GM21619 (cell line): ENCODE results near the gene DDAH2.

ENCODE experiments used
- ATAC-seq: cut with Tn5 transposase; IDR thresholded peaks from one replicate; pipeline ENCODE4 v1.9.1; 2021; ENCODE audit not compliant: unreplicated experiment

The DDAH2 gene

DNA sequence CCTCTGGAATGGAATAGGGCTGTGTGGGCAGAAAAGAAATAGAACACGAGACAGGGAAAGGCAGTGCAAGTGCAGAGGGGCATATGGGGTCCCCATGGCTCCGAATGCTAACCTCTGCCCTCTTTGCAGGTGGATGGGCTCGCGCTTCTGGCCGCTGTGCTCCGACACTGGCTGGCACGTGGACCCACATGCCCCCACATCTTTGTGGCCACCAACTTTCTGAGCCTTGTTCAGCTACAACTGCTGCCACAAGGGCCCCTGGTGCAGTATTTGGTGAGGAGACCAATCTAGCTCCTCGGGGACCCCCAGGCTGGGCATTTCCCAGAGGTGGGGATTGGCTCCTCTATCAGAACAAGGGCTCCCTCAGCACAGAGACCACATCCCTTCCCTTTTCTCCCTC, 32.2 kb upstream of the DDAH2 start:
- ATAC-seq = no peak

DNA sequence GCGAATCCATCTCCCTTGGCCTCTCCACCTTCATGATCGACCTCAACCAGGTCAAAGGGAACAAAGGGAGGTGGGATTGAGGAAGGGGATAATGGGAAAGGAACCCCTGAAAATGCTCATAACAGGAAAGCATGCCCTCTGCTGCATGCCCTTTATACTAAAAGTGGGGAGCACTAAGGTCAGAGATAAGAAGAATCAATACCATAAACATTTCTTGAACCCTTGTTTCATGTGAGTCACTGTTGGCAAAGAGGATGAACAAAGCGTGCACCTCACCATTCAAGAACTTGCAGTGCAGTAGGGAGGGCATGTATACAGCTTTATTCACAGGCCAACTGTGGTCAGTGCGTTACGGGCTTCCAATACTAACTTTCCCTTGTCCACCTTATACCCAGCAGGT, 31.7 kb upstream of the DDAH2 start:
- ATAC-seq = no peak

DNA sequence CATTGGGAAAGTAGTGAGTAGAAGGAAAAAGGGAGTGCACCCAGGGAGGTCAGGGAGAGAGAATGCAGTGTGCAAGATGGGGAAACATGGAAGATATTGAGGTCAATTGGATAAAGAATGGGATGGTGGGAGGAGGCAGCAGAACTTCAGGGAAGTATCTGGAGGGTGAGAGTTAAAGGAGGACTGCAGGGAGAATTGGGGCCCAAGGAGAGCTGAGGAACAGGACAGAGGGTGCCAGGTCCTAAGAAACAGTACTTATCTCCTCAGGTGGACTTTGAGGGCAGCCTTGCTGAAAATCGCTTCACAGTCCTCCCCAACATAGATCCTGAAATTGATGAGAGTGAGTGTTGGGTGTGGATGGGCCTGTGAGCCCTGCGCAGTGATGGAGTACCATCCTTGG, 29.2 kb upstream of the DDAH2 start:
- ATAC-seq = no peak

DNA sequence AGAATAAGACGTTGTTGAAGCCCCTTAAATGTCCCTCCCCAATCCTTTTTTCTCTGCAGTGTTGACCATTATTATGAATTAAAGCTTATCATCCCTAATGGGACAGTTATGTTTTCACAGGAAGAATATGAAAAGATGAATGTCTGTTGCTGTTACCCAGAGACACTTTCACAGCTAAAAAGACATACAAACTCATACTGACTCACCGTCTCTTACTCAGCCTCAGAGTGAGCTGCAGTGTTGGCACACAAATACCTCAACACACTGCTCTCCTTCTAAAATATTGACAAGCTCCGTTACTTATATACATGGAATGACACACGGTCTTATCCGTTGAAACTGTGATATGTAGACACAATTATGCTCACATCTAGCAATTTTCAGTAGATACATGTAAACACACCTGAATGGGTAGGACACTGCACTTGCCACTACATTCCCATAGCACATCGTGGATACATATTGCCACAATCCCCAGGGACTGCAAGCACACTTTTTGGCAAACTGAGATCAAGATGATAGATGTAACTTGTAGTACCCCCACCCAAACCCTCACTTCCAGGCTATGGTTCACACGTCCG, 23.7 kb upstream of the DDAH2 start:
- ATAC-seq = no peak

DNA sequence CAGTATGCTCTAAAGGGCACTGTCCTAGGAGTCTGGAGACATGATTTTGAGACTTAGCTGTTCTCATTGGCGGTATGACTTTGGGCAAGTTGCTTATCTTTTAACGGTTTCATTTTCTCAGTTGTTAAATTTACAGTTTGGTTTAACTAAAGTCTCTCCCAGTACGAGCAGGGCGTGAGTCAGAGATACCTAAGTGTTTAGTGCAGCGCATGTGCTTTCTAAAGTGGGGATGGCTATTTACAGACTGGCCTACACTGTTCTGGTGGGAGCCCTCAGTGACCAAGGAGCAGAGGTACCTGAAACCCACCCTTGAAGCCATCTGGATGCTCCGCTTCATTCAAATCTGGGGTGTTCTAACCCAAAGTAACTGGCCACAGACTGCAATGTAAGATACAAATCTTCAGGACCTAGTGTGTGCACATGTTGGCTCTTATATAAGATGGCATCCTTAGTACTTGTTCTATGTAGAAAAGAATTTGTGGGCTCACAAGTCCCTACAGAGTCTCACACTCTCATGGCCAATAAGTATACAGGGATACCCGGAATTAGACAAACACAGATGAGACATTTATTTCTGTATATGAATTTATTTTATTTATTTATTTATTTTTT, 21.4 kb upstream of the DDAH2 start:
- ATAC-seq = no peak

DNA sequence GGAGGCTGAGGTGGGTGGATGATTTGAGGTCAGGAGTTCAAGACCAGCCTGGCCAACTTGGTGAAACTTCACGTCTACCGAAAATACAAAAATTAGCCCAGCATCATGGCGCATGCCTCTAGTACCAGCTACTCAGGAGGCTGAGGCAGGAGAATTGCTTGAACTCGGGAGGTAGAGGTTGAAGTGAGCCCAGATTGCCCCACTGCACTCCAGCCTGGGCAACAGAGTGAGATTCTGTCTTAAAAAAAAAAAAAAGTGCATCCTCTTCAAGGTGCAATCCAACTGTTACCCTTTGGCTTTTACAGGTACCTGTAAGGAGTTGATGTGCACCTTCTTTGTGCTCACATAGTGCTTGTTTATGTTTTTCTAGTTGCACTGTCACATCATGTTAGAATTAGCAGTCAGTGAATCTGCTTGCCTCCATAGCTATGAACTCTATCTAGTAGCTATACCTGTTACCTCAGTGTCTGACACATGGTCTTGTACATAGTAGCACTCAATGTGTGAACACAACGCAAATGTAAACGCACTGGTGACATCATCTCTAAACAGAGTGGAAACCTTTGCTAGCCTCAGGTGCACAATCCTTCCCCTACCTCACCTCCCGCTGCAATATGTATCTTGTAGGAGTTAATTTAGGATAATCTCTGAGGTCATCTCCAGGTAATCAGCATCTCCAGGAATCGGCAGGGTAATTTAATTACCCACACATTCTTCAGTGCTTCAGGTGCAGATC, 20.4 kb upstream of the DDAH2 start:
- no peak for ATAC-seq

DNA sequence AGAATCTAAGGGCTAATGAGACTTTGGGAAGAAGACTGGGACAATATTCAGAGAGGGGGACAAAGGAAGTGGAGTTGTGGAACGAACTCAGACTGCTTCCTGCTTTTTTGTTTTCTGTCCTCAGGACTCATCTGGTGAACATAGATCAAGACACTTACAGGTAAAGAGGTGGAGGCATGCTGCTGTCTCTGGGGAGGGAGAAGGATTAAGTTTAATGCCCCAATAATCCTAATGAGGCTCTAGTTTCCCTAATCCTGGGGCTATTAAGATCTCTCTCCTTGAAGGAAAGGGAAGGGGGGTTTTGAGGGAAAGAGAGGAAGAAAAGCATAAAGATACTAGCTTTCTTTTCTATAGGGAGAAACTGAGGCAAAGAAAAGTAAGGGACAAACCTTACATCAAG, 15.3 kb upstream of the DDAH2 start:
- ATAC-seq = no peak

DNA sequence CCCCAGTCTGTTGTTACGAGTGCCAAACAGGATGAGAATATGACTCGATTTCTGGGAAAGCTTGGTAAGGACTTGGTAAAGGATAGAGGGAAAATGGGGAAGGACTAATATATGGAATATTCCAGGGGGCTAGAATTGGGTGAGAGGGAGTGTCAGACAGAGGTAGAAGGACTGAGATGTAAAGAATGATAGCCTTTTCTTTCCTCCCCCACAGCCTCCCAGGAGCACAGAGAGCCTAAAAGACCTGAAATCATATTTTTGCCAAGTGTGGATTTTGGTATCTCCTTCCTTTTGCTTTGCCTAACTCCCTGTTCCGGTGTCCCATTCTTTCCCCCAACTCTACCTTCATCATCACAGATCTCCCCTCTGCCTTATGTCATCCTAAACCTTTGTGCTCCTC, 13.8 kb upstream of the DDAH2 start:
- ATAC-seq = no peak

DNA sequence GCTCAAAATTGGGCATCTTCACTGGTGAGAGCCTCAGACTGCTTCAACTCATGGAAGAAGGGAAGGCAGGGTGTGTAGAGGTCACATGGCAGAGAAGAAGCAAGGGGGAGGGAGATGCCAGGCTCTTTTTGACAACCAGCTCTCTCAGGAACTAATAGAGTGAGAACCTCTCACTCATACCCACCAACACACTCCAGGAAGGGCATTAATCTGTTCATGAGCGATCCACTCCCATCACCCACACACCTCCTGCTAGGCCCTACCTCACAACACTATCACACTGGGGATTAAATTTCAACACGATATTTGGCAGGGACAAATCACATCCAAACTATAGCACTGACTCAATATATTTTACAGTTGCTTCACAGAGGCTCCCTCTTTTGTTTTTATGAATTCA, 12.7 kb upstream of the DDAH2 start:
- ATAC-seq = no peak

DNA sequence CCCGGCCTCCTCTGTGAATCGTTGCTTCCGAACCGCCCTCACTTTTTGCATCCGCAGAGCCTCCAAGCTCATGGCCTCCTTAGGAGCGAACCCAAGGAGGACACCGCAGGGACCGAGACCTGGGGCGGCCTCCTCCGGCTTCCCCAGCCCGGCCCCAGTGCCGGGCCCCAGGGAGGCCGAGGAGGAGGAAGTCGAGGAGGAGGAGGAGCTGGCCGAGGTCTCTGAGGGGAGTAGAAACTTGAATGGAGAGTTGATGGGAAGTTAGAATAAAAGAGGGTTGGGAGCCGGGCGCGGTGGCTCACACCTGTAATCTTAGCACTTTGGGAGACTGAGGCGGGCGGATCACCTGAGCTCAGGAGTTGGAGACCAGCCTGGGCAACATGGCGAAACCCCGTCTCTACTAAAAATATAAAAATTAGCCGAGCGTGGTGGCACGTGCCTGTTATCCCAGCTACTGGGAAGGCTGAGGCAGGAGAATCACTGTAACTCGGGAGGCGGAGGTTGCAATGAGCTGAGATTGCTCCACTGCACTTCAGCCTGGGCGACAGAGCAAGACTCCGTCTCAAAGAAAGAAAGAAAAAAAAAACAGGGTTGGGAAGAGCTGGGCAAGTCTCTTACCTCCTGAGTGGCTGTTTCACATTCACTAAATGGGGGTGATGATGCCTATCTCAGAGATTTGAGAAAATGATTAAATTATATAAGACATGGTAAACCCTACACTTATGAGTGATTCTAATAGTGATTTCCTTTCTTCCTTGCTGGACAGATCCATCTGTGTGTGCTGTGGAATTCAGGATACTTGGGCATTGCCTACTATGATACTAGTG, 11.5 kb upstream of the DDAH2 start:
- ATAC-seq = peak; percentile 2

DNA sequence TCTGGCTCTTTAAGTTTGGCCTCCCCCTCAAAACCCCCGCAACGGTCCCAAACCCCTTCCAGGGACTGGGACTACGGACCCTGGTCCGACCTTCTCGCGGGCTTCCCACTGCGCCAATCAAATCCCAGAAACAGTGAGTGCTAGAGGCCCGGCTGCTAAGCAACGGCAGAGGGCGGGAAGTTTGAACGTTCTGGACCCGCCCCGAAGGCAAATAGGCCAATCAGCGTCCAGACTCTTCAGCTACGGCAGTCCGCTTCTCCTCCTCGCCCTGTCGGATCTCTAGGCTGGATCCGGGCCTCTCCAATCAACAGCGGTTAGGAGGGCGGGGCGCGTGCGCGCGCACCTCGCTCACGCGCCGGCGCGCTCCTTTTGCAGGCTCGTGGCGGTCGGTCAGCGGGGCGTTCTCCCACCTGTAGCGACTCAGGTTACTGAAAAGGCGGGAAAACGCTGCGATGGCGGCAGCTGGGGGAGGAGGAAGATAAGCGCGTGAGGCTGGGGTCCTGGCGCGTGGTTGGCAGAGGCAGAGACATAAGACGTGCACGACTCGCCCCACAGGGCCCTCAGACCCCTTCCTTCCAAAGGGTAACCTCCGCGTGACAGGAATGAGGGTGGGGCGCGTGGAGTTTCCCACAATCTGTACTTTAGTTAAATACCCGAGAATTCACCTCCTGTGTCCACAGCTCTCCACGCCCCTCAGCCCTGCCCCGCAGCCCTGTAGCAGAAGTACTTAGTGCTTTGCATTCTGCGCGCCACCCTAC, 10.7 kb upstream of the DDAH2 start, which contains the start of gene MSH5:
Gene MSH5 (plus strand): TSS at position 367 of the 758 bp plus-strand sequence. CDS start 462 bp downstream, outside the sequence.
- ATAC-seq = peak; percentile 56

DNA sequence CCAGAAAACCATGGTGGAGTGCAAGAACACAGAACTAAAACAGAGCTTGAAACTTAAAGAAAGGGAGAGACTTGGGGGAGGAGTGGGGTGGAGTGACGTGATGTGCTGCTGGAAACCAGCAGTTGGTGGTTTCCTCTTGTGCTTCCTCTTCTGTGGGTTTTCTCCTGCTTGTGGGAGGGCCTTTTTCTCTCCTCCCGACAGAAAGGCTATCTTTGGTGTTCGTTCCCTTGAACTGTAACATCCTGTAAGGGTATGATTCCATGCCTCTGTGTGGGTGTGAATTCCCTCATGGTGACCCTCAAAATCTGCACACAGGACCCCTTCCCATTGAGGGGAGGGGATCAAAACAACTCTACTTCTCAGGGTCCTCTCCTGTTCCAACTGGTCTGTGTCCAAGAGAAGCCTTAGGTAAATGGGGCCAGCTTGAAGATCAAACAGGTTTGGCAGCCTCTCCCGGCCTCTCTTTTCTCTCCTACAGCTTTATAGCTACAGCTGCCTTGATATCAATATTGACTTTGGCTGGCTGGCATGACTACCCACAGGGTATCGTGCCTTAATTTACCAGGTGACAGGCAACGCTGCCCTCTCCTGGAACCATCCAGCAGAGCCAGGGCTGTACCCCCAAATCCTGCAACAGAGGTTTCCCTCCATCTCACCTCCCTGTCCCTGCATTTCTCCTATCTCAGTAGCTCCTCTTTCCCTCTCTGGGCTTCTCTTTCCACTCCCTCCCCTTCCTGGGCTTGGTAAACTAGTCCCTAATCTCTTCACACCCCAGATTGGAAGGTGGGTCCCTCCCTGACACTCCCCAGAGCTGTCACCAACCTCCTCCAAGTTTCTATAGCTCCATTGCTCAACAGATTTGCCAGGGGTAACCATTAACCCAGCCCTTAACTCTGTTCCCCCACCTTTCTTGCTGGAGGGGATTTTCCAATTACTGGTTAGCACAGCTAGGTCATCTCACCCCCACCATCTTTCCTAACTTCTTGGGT, 9.2 kb upstream of the DDAH2 start:
- no peak for ATAC-seq

DNA sequence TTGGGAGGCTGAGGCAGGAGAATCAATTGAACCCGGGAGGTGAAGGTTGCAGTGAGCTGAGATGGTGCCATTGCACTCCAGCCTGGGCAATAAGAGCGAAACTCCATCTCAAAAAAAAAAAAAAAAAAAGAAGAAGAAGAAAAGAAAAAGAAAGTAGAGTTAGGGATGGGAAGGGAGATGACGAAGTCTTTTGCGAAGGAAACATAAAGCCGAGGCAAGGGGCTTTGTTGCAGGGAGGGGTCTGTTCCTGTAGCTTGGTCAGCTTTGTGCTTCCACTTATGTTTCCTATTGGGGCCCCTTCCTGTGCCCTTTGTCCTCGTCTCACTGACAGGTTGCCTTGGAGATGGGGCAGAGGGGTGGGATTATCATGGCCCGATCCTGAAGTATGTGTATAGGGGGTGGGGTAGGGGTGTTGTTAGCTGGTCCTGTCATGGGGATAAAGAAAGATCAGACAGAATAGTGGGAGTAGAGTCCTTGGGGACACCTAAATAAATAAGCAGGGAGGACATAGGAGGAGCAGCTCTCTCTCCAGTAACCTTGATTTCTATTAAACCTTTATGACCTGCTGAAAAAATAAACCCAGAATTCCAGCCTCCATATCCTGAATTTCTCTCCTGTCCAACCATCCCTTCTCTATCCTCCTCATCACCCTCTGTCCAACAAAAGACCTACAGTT, 8.4 kb upstream of the DDAH2 start:
- ATAC-seq = no peak

DNA sequence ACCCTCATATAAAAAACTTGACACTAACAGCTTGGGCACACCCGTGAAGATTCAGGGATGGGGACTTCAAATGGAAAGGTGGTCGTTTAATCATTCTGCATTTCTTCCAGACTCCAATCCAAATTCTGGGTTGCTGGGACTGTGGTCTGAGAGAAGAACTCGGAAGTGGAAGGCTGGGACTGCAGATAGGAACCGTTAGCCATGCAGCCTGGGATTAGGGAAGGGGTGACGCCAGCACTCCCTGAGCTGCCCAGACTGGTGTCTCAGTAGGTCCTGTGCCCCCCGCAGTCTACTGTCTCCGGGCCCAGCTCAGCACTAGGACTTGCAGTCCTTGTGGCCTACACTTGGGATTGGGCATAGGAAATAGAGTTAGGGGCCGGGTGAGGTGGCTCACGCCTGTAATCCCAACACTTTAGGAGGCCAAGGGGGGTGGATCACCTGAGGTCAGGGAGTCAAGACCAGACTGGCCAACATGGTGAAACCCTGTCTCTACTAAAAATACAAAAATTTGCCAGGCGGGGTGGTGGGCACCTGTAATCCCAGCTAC, 7.7 kb upstream of the DDAH2 start:
- no peak for ATAC-seq

DNA sequence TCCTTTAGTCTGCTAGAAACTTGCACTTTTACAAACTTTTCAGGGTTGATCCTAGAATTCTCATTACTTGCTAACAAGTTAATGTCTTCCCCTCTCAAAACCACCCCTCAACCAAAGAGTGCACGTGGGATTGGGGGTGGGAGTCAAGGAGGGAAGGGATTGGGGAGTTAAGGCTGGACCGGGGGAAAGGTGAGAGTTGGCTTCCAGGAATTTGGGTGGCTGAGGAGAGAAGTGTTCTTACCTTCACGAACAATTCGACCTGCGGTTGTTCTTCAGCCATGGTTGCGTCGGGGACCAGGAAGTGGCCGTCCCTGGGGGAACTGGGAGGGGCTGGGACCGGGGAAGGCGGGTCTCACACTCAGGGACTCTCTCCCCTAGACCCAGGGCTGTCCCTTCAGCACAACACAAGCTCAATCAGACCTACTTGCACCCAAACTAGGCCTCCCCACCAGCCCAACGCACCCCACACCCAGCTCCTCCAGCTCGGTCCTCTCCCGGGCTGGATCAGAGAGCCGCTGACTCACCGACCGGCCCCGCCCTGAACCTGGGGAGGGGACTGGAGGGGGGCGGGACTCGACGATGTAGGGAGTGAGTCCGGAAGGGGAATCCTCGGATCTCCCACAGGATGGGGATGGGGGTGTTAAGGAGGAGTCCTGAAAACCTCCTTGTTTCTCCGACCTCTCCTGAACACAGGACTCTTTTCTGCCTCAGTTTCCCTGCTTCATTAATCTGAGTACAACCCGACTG, 7.1 kb upstream of the DDAH2 start, which contains the start of gene CLIC1:
Gene CLIC1 (minus strand): TSS at position 510 of the 747 bp plus-strand sequence. CDS start 230 bp downstream, at position 280.
- ATAC-seq = no peak

DNA sequence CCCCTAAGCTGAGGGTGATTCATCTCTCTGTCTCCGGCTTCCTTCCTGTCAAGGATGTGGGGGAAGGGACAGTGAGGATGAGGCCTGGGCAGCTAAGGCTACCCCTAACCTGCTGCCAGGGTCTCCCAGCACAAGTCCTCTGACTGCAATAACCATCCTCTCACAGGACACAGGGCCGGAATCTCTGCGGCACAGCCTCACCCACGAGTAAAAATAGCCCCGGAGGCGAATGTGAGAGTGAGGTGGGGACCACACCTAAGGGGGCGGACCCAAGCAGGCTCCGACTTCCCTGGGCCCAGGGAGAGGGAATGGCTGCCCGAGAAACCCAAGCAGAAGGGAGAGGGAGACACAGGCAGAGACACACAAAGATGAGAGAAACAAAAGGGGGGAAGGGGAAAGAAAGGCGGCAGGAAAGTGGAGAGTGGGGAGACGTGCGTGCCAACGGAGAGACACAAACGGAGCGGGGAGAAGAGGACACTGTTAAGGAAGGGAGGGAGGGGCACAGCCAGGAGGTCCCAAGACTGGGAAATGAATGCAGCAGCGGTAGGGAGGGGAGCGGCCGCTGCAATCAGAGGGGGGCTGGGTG, 5.8 kb upstream of the DDAH2 start:
- peak; percentile 27 for ATAC-seq

DNA sequence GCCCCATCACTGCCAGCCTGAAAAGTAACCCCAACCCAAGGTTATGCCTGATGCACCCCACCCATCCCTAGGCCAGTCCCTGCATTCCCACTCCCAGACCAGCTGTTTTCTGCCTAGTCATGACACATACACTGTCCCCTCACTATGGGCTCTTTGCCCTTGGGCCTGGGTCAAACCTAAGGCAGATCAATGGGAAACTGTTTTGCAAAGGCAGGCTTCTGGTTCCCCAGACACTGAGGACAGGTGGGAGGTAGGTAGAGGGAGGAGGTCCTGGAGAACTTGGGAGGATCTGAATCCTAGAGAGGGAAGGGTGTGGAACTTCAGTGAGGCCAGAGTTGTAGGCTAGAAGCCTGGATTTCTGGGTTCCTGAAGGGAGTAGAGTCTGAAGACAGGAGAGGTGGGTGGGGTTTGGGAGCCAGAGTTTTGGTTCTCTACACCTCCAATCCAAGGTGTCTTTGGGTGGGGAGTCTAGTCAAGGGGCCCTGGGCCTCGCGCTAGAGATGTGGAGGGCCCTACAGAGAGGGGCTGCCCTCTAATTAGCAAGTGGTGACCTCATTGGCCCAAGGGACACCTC, 5.2 kb upstream of the DDAH2 start:
- ATAC-seq = no peak
